AG04450 (cell line): ENCODE measurements around the gene STPG1. TPM values are rescaled to one million over a fixed set of nuclear protein-coding genes. Genes with fewer than 3 reads are reported as not detected.

Experiments
- CTCF ChIA-PET: fragments of 300-600, 350-600 bp; formaldehyde crosslinking; extraction: SDS; loops from one replicate; lab custom pipeline; 2022; ENCODE audit warnings: antibody characterized with exemption, inconsistent platforms; lab: Charles Lee
- POLR2A ChIA-PET: fragments of 350-600 bp; formaldehyde crosslinking; extraction: SDS; loops from one replicate; lab custom pipeline; 2021; ENCODE audit warnings: antibody characterized with exemption, inconsistent platforms; lab: Yijun Ruan, JAX
- DNase-seq: peaks from one replicate; pipeline ENCODE4 v3.0.0-alpha.2; 2011; ENCODE audit warnings: low read depth, low spot score
- H3K27ac ChIP-seq: one replicate; pipeline ENCODE4 v1.5.1; 2012; ENCODE audit warnings: low read depth, low read length, control low read depth
- H3K27me3 ChIP-seq: one replicate; pipeline ENCODE4 v1.6.0; 2012; ENCODE audit warnings: low read length; ENCODE audit not compliant: control insufficient read depth, insufficient read depth
- H3K4me3 ChIP-seq: 2 replicates; pipeline ENCODE4 v1.5.1; 2011; ENCODE audit warnings: mild to moderate bottlenecking, low read depth, low read length, control low read depth
- H3K9me3 ChIP-seq: 2 replicates; pipeline ENCODE4 v1.5.1; 2012; ENCODE audit warnings: low read length; ENCODE audit not compliant: control insufficient read depth, insufficient read depth
- CTCF ChIP-seq: IDR thresholded peaks from 2 replicates; pipeline ENCODE4 v1.5.1; 2011; ENCODE audit warnings: low read depth, low read length, control low read depth, inconsistent platforms
- polyA plus RNA-seq: library from polyadenylated mRNA; depleted of rRNA; stranded (reverse); fragments of >200 nt; gene quantifications from 2 replicates; pipeline ENCODE4 v1.2.3, GENCODE V29; 2011

The STPG1 gene
- polyA plus RNA-seq, 1 experiment: 7.9 TPM

DNA sequence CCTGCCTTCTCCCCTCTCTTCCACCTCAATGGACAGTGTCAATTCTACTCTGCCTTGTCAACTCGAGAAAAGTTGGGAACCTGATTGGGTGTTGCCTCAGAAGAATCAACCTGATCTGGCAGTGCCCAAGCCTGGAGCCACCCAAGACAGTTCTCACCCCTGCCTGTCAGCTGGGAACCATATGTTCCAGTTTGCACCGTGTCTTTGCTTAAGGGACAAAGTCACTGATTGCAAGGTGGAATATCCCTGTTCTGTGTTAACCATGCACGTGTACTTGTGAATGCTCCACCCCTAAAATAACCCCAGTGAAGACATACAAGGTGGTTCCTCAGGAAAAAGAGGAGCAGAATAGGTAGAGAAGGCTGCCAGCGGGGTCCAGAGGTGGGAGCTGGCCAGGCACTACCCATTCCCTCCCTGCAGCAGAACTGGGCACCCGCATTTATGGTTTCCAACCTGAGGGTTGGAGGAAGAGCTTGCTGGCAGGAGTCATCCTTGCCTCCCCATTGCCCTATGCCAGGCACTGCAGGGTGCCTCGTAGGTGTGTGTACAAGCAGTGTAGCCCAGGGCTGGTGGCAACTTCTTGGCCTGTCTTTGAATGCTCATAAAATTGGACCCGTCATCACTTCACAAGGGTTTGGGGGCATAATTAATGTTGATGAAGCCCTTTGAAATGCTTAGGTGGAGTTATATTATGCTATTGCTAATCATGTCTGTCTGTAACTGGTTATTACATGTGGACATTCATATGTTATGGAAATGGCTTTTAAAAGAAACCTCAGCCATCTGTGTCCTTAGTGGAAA lies 13.4 kb upstream of the STPG1 start:
- no peaks in the 10 kb centered on the region for H3K9me3 ChIP-seq
- no peak overlapping the region for H3K4me3 ChIP-seq
- ChIA-PET POLR2A (no interaction called here), CTCF (no interaction called here)
- no peaks in the 10 kb centered on the region for H3K27me3 ChIP-seq
- no peak for DNase-seq
- no peak for TF ChIP-seq CTCF
- H3K27ac ChIP-seq: no peak overlapping the region

GRCh38 chr1:24425922-24426321 lies 12.3 kb upstream of the STPG1 start:
- H3K9me3 ChIP-seq: no peaks in the 10 kb centered on the region
- no peak overlapping the region for H3K4me3 ChIP-seq
- no peaks in the 10 kb centered on the region for H3K27me3 ChIP-seq
- no peak overlapping the region for H3K27ac ChIP-seq
- DNase-seq: no peak
- no peak for TF ChIP-seq CTCF
- ChIA-PET POLR2A (no interaction called here), CTCF (no interaction called here)

- ChIA-PET POLR2A (no interaction called here), CTCF (interaction anchor here (1.1 kb wide), 1 partner anchor 275 kb away, joined by 3 read pairs; no protein-coding TSS in a partner anchor)
- H3K27ac ChIP-seq: no peak overlapping the region
- H3K9me3 ChIP-seq: no peaks in the 10 kb centered on the region
- H3K4me3 ChIP-seq: no peak overlapping the region
- no peak for DNase-seq
- TF ChIP-seq CTCF: no peak
- H3K27me3 ChIP-seq: no peaks in the 10 kb centered on the region
Observed at GRCh38 chr1:24425441-24425840, 11.9 kb upstream of the STPG1 start.

GRCh38 chr1:24424990-24425389 lies 11.4 kb upstream of the STPG1 start:
- CTCF ChIA-PET: interaction anchor here (1.1 kb wide), 1 partner anchor 274 kb away, joined by 3 read pairs; no protein-coding TSS in a partner anchor
- H3K9me3 ChIP-seq: no peaks in the 10 kb centered on the region
- POLR2A ChIA-PET: no interaction called here
- no peak for DNase-seq
- no peaks in the 10 kb centered on the region for H3K27me3 ChIP-seq
- H3K4me3 ChIP-seq: no peak overlapping the region
- H3K27ac ChIP-seq: no peak overlapping the region
- no peak for TF ChIP-seq CTCF

DNA sequence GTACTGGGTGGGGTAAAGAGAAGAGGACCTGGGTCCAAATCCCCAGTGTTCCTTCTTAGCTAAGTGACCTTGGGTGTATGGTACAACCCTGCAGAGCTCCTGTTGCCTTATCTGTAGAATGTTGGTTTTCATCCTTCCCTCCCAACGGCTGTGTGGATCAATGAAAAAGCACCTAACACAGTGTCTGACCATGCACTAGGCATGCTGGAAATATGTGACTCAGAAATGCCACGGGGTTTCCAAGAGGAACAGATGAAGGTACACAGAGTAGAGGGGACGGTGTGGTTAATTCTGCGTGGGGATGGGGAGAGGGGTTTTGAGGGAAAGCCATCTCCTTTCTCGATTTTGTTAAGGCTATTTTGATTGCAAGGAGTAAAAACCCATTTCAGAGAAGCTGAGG lies 10.6 kb upstream of the STPG1 start:
- H3K4me3 ChIP-seq: no peak overlapping the region
- H3K9me3 ChIP-seq: no peaks in the 10 kb centered on the region
- no peak overlapping the region for H3K27ac ChIP-seq
- TF ChIP-seq CTCF: no peak
- ChIA-PET CTCF (interaction anchor here (0.6 to 1.7 kb wide), 3 partner anchors 163 to 274 kb away, joined by 3 to 6 read pairs (median 3); no protein-coding TSS in a partner anchor), POLR2A (interaction anchor here (0.6 kb wide), 1 partner anchor 47 kb away, joined by 3 read pairs; no protein-coding TSS in a partner anchor)
- DNase-seq: no peak
- H3K27me3 ChIP-seq: no peaks in the 10 kb centered on the region
